Activated CD8-positive, alpha-beta memory T cell treated with anti-CD3 and anti-CD28 coated beads for 4 hours (primary cell): ENCODE data around the gene NSUN5.
"Not testable (repeated sequence)": the region's sequence is repeated elsewhere in the genome, so short reads cannot be mapped to it uniquely, and the experiment has no call there.

Source experiments
- DNase-seq, 2 donors: peaks; one replicate each; pipeline ENCODE4 v3.0.0-alpha.2; 2020; ENCODE audit warnings: low read depth in 2 of 2

Gene NSUN5

DNA sequence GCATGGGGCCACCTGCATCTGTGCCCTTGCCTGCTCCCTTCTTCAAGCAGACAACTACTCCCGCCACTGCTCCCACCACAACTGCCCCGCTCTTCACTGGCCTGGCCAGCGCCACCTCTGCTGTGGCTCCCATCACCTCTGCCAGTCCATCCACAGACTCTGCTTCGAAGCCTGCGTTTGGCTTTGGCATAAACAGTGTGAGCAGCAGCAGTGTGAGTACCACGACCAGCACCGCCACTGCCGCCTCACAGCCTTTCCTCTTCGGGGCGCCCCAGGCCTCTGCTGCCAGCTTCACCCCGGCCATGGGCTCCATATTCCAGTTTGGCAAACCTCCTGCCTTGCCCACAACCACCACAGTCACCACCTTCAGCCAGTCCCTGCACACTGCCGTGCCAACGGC, 11.4 kb downstream of the NSUN5 start:
- DNase-seq: not testable (repeated sequence)

DNA sequence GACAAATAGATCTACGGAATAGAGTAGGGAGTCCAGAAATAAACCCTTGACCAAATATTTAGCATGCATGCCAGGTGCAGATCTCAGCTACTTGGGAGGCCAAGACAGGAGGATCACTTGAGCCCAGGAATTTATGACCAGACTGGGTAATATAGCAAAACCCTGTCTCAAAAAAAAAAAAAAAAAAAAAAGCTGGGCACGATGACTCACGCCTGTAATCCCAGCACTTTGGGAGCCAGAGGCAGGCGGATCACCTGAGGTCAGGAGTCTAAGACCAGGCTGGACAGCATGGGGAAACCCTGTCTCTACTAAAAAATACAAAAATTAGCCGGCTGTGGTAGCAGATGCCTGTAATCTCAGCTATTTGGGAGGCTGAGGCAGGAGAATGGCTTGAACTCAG, 31.4 kb downstream of the NSUN5 start:
- not testable (repeated sequence) for DNase-seq

GRCh38 chr7:73267813-73268212, 40.8 kb downstream of the NSUN5 start:
- DNase-seq: not testable (repeated sequence)

GRCh38 chr7:73266719-73267368, 41.8 kb downstream of the NSUN5 start:
- not testable (repeated sequence) for DNase-seq

GRCh38 chr7:73262416-73262815, 46.2 kb downstream of the NSUN5 start:
- not testable (repeated sequence) for DNase-seq
